GM20000 (cell line): ENCODE results near the gene OXSM.

Source experiments
- DNase-seq: peaks from one replicate; pipeline ENCODE4 v3.0.0; 2012; ENCODE audit warnings: low spot score
- TF ChIP-seq, protein P1 (sequence below): IDR thresholded peaks from 2 replicates; pipeline ENCODE4 v1.5.1; 2012; ENCODE audit warnings: mild to moderate bottlenecking, control low read depth; ENCODE audit errors: extremely low read depth, missing control alignments

OXSM gene

DNA sequence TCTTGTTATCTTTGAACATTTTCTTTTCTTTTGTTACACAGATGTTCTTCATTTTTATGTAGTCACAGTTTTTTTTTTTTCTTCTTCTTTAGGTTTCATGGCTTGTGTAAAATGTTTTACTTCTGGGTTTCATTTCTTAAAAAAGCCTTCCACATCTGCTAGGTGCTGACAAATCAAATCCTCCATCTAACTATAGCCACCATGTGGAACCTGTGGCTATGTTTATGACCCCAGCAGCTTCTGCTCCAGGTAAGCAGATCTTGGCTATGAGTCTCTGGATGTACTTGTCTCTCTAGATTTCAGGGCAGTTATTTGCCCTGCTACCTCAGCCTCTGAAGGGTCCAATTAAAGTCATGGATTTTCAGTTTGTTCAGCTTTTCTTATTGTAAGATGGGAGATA is 44.5 kb downstream of the OXSM start:
- no peak for DNase-seq
- TF ChIP-seq, protein P1, sequence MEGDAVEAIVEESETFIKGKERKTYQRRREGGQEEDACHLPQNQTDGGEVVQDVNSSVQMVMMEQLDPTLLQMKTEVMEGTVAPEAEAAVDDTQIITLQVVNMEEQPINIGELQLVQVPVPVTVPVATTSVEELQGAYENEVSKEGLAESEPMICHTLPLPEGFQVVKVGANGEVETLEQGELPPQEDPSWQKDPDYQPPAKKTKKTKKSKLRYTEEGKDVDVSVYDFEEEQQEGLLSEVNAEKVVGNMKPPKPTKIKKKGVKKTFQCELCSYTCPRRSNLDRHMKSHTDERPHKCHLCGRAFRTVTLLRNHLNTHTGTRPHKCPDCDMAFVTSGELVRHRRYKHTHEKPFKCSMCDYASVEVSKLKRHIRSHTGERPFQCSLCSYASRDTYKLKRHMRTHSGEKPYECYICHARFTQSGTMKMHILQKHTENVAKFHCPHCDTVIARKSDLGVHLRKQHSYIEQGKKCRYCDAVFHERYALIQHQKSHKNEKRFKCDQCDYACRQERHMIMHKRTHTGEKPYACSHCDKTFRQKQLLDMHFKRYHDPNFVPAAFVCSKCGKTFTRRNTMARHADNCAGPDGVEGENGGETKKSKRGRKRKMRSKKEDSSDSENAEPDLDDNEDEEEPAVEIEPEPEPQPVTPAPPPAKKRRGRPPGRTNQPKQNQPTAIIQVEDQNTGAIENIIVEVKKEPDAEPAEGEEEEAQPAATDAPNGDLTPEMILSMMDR: no peak

DNA sequence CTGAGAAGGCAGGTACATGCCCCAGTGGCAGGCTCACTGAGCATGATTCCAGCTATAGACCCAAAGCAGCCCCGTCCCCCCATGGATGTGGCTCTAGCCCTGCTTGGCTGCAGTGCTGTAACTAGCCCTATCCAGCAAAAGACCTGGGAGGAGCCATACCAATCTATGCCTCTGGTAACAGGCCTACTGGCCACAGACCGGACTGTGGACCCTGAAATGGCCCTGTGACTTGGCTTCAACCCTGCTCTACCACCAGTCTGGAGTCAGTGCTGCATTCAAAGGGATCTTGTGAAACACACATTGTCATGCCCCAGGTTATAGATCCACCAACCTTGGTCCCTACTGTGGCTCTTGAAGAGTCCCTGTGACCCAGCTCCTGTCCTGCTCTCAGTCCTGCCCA is 46.7 kb downstream of the OXSM start:
- TF ChIP-seq, protein P1: no peak
- DNase-seq: no peak

DNA sequence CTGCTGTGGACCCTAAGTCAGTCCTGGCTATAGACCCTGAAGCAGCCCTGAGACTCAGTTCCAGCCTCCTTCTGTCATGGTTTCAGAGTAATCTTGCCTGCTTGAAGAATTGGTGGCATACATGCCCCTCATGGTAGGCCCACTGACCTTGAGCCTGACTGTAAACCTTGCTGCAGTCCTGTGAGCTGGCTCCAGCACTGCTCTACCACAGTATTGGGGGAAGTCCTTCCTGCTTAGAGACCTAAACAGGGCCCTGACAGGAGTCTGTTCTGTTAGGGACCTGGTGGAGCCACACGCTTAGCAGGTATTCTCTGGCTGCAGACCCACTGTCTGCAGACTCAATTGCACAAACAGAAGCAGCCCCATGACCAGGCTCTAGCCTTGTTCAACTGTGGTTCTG is 47.1 kb downstream of the OXSM start:
- no peak for DNase-seq
- TF ChIP-seq, protein P1: no peak

DNA sequence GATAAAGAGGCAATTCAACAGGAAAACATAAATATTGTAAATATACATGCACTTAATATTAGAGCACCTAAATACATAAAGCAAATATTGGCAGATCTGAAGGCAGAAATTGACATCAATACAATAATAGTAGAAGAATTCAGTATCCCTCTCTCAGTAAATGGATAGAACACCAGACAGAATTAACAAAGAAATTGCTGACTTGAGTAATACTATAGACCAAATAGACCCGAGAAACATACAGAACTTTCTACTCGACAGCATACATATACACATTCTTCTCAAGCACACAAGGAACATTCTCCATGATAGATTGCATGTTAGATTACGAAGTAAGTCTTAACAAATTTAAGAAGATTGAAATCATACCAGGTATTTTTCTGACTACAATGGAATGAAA is 50.2 kb downstream of the OXSM start:
- no peak for DNase-seq
- TF ChIP-seq, protein P1: no peak

DNA sequence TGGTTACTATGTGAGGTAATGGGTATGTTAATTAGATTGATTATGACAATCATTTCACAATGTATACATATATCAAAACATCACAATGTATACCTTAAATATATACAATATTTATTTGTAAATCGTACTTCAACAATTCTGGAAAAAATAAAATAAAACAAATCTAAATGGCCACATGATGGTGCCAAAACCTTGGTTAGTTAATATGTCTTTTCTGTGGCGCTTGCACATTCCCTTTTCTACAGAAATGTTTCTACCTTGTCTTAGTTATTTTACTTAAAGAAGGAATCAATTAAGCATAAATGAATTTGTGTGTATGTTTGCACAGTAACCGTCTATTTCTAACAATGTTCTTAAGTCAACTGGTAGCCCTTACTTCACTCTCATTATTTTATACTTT is 53.4 kb downstream of the OXSM start:
- TF ChIP-seq, protein P1: no peak
- DNase-seq: no peak
